Naive thymus-derived CD4-positive, alpha-beta T cell (primary cell): ENCODE results near the gene HBA2. TPM values are rescaled to one million over a fixed set of nuclear protein-coding genes. Genes with fewer than 3 reads are reported as not detected.
A peak's percentile ranks its signal among the peaks of the same experiment; 100 is the strongest.
"Not testable (repeated sequence)": the region's sequence is repeated elsewhere in the genome, so short reads cannot be mapped to it uniquely, and the experiment has no call there.

ENCODE experiments used
- ATAC-seq: fragments of 150-1000 bp; cut with Tn5 transposase; 2 replicates; pipeline ENCODE4 v1.10.0; 2021; ENCODE audit warnings: mild to moderate bottlenecking, moderate library complexity
- CTCF ChIA-PET: fragments of 350-600 bp; sonication (Branson Sonifier 250); formaldehyde crosslinking; loops from one replicate; lab custom pipeline; 2021; ENCODE audit warnings: antibody characterized with exemption; lab: Charles Lee
- POLR2A ChIA-PET: fragments of 350-600 bp; sonication (Branson Sonifier 250); formaldehyde crosslinking; loops from one replicate; lab custom pipeline; 2021; ENCODE audit warnings: antibody characterized with exemption, inconsistent platforms; lab: Charles Lee
- DNase-seq, 9 donors: peaks; one replicate each; pipeline versions ENCODE4 v3.0.0 to v3.0.0-alpha.2; 2020 to 2022; ENCODE audit warnings: mixed read lengths in 1 of 9
- H3K27ac ChIP-seq: one replicate; pipeline ENCODE4 v1.7.0; 2013; ENCODE audit warnings: mild to moderate bottlenecking, low read depth, low read length, moderate library complexity
- H3K27me3 ChIP-seq, 2 donors: one replicate each; pipeline ENCODE4 v1.7.0; 2013; ENCODE audit warnings: low read length in 2 of 2, mild to moderate bottlenecking in 2 of 2, moderate library complexity in 2 of 2; ENCODE audit not compliant: control insufficient read depth in 2 of 2, insufficient read depth in 2 of 2
- H3K36me3 ChIP-seq, 3 experiments: 1 replicate in 2 of 3; 2 replicates in 1 of 3; pipeline ENCODE4 v1.7.0; 2013; ENCODE audit warnings: low read length in 3 of 3, mild to moderate bottlenecking in 3 of 3, moderate library complexity in 1 of 3; ENCODE audit not compliant: insufficient read depth in 3 of 3, control insufficient read depth in 2 of 3
- H3K4me1 ChIP-seq, 2 donors: one replicate each; pipeline ENCODE4 v1.7.0; 2013; ENCODE audit warnings: low read length in 2 of 2, mild to moderate bottlenecking in 2 of 2, moderate library complexity in 1 of 2; ENCODE audit not compliant: control insufficient read depth in 2 of 2, insufficient read depth in 2 of 2
- H3K4me3 ChIP-seq: 2 replicates; pipeline ENCODE4 v1.7.0; 2013; ENCODE audit warnings: mild to moderate bottlenecking, low read length
- H3K9me3 ChIP-seq, 3 experiments: 1 replicate in 2 of 3; 2 replicates in 1 of 3; pipeline ENCODE4 v1.7.0; 2013; ENCODE audit warnings: low read length in 3 of 3; ENCODE audit not compliant: control insufficient read depth in 2 of 3
- H3K27ac Mint-ChIP-seq, 9 donors: one replicate each; pipeline ENCODE4 v1.8.0; 2020 to 2022; ENCODE audit warnings: mixed read lengths in 9 of 9, mild to moderate bottlenecking in 8 of 9, moderate library complexity in 5 of 9, inconsistent platforms in 2 of 9
- H3K27me3 Mint-ChIP-seq, 5 donors: one replicate each; pipeline ENCODE4 v1.8.0; 2021 to 2022; ENCODE audit warnings: mixed read lengths in 5 of 5, mild to moderate bottlenecking in 1 of 5
- H3K36me3 Mint-ChIP-seq, 5 donors: one replicate each; pipeline ENCODE4 v1.8.0; 2020 to 2022; ENCODE audit warnings: mixed read lengths in 5 of 5, mild to moderate bottlenecking in 3 of 5, inconsistent platforms in 1 of 5
- H3K4me1 Mint-ChIP-seq, 7 donors: one replicate each; pipeline ENCODE4 v1.8.0; 2020 to 2022; ENCODE audit warnings: mixed read lengths in 7 of 7, mild to moderate bottlenecking in 3 of 7, inconsistent platforms in 1 of 7
- H3K4me3 Mint-ChIP-seq, 10 donors: one replicate each; pipeline ENCODE4 v1.8.0; 2020 to 2022; ENCODE audit warnings: mild to moderate bottlenecking in 10 of 10, mixed read lengths in 10 of 10, moderate library complexity in 6 of 10, inconsistent platforms in 2 of 10
- H3K9me3 Mint-ChIP-seq, 11 donors: one replicate each; pipeline ENCODE4 v1.8.0; 2020 to 2022; ENCODE audit warnings: mixed read lengths in 11 of 11, mild to moderate bottlenecking in 4 of 11, inconsistent platforms in 1 of 11, moderate library complexity in 1 of 11
- intact Hi-C, 2 donors: fragments of 100-400 bp; cut with micrococcal nuclease; formaldehyde crosslinking; loops; one replicate each; pipeline ENCODE4 v1.15.1; 2023
- polyA plus RNA-seq, 2 donors: library from polyadenylated mRNA; unstranded; fragments of 300-500 nt; fragmentation: Illumina TruSeq; gene quantifications; one replicate each; pipeline ENCODE4 v1.2.3, GENCODE V29; 2021
- total RNA-seq, 6 experiments: library from RNA in 5 of 6; stranded (reverse) in 5 of 6; gene quantifications; 1 replicate in 5 of 6; 2 replicates in 1 of 6; pipeline ENCODE4 v1.2.3 and lab custom pipeline; 2021 to 2026

The HBA2 gene
- total and polyA plus RNA-seq, 7 experiments from 2014 or later, result 0.63 to 10.4 (median 0.91) TPM; not detected in 3

DNA sequence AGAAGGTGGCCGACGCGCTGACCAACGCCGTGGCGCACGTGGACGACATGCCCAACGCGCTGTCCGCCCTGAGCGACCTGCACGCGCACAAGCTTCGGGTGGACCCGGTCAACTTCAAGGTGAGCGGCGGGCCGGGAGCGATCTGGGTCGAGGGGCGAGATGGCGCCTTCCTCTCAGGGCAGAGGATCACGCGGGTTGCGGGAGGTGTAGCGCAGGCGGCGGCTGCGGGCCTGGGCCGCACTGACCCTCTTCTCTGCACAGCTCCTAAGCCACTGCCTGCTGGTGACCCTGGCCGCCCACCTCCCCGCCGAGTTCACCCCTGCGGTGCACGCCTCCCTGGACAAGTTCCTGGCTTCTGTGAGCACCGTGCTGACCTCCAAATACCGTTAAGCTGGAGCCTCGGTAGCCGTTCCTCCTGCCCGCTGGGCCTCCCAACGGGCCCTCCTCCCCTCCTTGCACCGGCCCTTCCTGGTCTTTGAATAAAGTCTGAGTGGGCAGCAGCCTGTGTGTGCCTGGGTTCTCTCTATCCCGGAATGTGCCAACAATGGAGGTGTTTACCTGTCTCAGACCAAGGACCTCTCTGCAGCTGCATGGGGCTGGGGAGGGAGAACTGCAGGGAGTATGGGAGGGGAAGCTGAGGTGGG lies 657 bp downstream of the HBA2 start:
- H3K4me3 ChIP-seq, intact Hi-C loops, POLR2A ChIA-PET, H3K36me3 ChIP-seq, H3K27ac ChIP-seq, ATAC-seq, H3K36me3 Mint-ChIP-seq, H3K27ac Mint-ChIP-seq, H3K9me3 ChIP-seq, DNase-seq, H3K4me1 ChIP-seq, H3K9me3 Mint-ChIP-seq, CTCF ChIA-PET: not testable (repeated sequence)
- H3K4me3 Mint-ChIP-seq, result peak overlapping the region in 7 of 10 donors; percentile 29 to 77 (median 35)
- H3K4me1 Mint-ChIP-seq, result peaks cover 0 to 17% (median 12%) of the 10 kb centered on the region in 7 donors
- H3K27me3 Mint-ChIP-seq, result peaks cover 49 to 73% (median 51%) of the 10 kb centered on the region in 5 donors
- H3K27me3 ChIP-seq, result peaks cover 9 to 16% of the 10 kb centered on the region in 2 donors

DNA sequence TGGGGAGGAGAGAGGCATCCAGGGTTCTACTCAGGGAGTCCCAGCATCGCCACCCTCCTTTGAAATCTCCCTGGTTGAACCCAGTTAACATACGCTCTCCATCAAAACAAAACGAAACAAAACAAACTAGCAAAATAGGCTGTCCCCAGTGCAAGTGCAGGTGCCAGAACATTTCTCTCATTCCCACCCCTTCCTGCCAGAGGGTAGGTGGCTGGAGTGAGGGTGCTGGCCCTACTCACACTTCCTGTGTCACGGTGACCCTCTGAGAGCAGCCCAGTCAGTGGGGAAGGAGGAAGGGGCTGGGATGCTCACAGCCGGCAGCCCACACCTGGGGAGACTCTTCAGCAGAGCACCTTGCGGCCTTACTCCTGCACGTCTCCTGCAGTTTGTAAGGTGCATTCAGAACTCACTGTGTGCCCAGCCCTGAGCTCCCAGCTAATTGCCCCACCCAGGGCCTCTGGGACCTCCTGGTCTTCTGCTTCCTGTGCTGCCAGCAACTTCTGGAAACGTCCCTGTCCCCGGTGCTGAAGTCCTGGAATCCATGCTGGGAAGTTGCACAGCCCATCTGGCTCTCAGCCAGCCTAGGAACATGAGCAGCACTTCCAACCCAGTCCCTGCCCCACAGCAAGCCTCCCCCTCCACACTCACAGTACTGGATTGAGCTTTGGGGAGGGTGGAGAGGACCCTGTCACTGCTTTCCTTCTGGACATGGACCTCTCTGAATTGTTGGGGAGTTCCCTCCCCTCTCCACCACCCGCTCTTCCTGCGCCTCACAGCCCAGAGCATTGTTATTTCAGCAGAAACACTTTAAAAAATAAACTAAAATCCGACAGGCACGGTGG lies 1.5 kb downstream of the HBA2 start:
- Mint-ChIP-seq H3K27ac (peak overlapping the region in 2 of 9 donors; percentile 43 to 52), H3K27me3 (peaks cover 46 to 71% (median 47%) of the 10 kb centered on the region in 5 donors), H3K4me3 (peak overlapping the region in 8 of 10 donors; percentile 2 to 78 (median 24)), H3K4me1 (peaks cover 0 to 17% (median 12%) of the 10 kb centered on the region in 7 donors)
- H3K9me3 Mint-ChIP-seq, H3K36me3 ChIP-seq, H3K4me1 ChIP-seq, POLR2A ChIA-PET, H3K36me3 Mint-ChIP-seq, H3K9me3 ChIP-seq, H3K4me3 ChIP-seq, H3K27ac ChIP-seq, intact Hi-C loops, CTCF ChIA-PET, DNase-seq, ATAC-seq: not testable (repeated sequence)
- peaks cover 14 to 19% of the 10 kb centered on the region in 2 donors for H3K27me3 ChIP-seq

GRCh38 chr16:175011-175949 lies 2.6 kb downstream of the HBA2 start:
- no peaks in the 10 kb centered on the region for H3K9me3 ChIP-seq
- DNase-seq (no peak), ATAC-seq (no peak)
- H3K4me1 ChIP-seq, result peaks cover 0 to 5% of the 10 kb centered on the region in 2 donors
- ChIA-PET CTCF (interaction anchor here (0.6 kb wide), 1 partner anchor 392 kb away, joined by 3 read pairs; no protein-coding TSS in a partner anchor), POLR2A (no interaction called here)
- peaks cover 20 to 28% of the 10 kb centered on the region in 2 donors for H3K27me3 ChIP-seq
- no peaks in the 10 kb centered on the region for H3K36me3 Mint-ChIP-seq
- H3K36me3 ChIP-seq, result no peaks in the 10 kb centered on the region
- no peak overlapping the region for H3K4me3 ChIP-seq
- H3K27ac Mint-ChIP-seq, result no peak overlapping the region
- peaks cover 0 to 2% (median 0%) of the 10 kb centered on the region in 11 donors for H3K9me3 Mint-ChIP-seq
- peaks cover 43 to 71% (median 47%) of the 10 kb centered on the region in 5 donors for H3K27me3 Mint-ChIP-seq
- no peak overlapping the region for H3K27ac ChIP-seq
- H3K4me1 Mint-ChIP-seq, result peaks cover 0 to 21% (median 16%) of the 10 kb centered on the region in 7 donors
- intact Hi-C loops, result no loop called here
- H3K4me3 Mint-ChIP-seq, result peak overlapping the region in 8 of 10 donors; percentile 38 to 78 (median 56)

GRCh38 chr16:176006-176405 lies 3.3 kb downstream of the HBA2 start:
- H3K27ac Mint-ChIP-seq, H3K4me3 ChIP-seq, POLR2A ChIA-PET, H3K27ac ChIP-seq, H3K9me3 ChIP-seq, intact Hi-C loops, ATAC-seq, H3K9me3 Mint-ChIP-seq, H3K36me3 ChIP-seq, H3K36me3 Mint-ChIP-seq, DNase-seq, H3K4me1 ChIP-seq: not testable (repeated sequence)
- H3K27me3 Mint-ChIP-seq, result peaks cover 36 to 67% (median 40%) of the 10 kb centered on the region in 5 donors
- CTCF ChIA-PET, result interaction anchor here (0.6 kb wide), 1 partner anchor 391 kb away, joined by 3 read pairs; no protein-coding TSS in a partner anchor
- peak overlapping the region in 4 of 10 donors; percentile 38 to 78 (median 46) for H3K4me3 Mint-ChIP-seq
- H3K4me1 Mint-ChIP-seq, result peaks cover 0 to 18% (median 11%) of the 10 kb centered on the region in 7 donors
- H3K27me3 ChIP-seq, result peaks cover 20 to 28% of the 10 kb centered on the region in 2 donors

DNA sequence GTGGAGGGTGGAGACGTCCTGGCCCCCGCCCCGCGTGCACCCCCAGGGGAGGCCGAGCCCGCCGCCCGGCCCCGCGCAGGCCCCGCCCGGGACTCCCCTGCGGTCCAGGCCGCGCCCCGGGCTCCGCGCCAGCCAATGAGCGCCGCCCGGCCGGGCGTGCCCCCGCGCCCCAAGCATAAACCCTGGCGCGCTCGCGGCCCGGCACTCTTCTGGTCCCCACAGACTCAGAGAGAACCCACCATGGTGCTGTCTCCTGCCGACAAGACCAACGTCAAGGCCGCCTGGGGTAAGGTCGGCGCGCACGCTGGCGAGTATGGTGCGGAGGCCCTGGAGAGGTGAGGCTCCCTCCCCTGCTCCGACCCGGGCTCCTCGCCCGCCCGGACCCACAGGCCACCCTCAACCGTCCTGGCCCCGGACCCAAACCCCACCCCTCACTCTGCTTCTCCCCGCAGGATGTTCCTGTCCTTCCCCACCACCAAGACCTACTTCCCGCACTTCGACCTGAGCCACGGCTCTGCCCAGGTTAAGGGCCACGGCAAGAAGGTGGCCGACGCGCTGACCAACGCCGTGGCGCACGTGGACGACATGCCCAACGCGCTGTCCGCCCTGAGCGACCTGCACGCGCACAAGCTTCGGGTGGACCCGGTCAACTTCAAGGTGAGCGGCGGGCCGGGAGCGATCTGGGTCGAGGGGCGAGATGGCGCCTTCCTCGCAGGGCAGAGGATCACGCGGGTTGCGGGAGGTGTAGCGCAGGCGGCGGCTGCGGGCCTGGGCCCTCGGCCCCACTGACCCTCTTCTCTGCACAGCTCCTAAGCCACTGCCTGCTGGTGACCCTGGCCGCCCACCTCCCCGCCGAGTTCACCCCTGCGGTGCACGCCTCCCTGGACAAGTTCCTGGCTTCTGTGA lies 4.1 kb downstream of the HBA2 start, which contains the start of gene HBA1:
Gene HBA1, plus strand, starts transcription at position 204 of the 906 bp plus-strand sequence. Its CDS starts 37 bp downstream, at position 241.
- H3K9me3 Mint-ChIP-seq, H3K9me3 ChIP-seq, H3K27ac Mint-ChIP-seq, H3K4me1 ChIP-seq, POLR2A ChIA-PET, CTCF ChIA-PET, H3K36me3 Mint-ChIP-seq, H3K27ac ChIP-seq, intact Hi-C loops, H3K4me3 ChIP-seq, H3K36me3 ChIP-seq: not testable (repeated sequence)
- H3K27me3 Mint-ChIP-seq, result peaks cover 30 to 62% (median 36%) of the 10 kb centered on the region in 5 donors
- peaks cover 20 to 28% of the 10 kb centered on the region in 2 donors for H3K27me3 ChIP-seq
- H3K4me1 Mint-ChIP-seq, result peaks cover 0 to 17% (median 11%) of the 10 kb centered on the region in 7 donors
- peak; percentile 35 for ATAC-seq
- peak within 1 kb of the TSS in 8 of 10 donors; percentile 14 to 78 (median 41) for H3K4me3 Mint-ChIP-seq
- peak in 1 of 9 donors; percentile 35 for DNase-seq
